K562 (cell line): ENCODE results near the gene TRABD. TPM values are rescaled to one million over a fixed set of nuclear protein-coding genes. Genes with fewer than 3 reads are reported as not detected.
A peak's percentile ranks its signal among the peaks of the same experiment; 100 is the strongest.

Experiments
- CC2D1A ChIP-seq: fragments of 450-650 bp; IDR thresholded peaks from 2 replicates; pipeline ENCODE4 v1.6.1; 2017; ENCODE audit warnings: mild to moderate bottlenecking
- CREB1 ChIP-seq, 2 experiments: sonication (generic) in 1 of 2; formaldehyde crosslinking in 1 of 2; IDR thresholded peaks; 2 replicates each; pipeline versions ENCODE4 v1.6.1 to v1.8.0; 2012 to 2022; ENCODE audit warnings: inconsistent platforms in 1 of 2, mild to moderate bottlenecking in 1 of 2, missing genetic modification reagents in 1 of 2, moderate library complexity in 1 of 2
- CTBP1 ChIP-seq: fragments of 450-650 bp; IDR thresholded peaks from 2 replicates; pipeline ENCODE4 v1.6.1; 2016; ENCODE audit warnings: borderline replicate concordance
- ETS1 ChIP-seq: conservative IDR thresholded peaks from 2 replicates; pipeline ENCODE4 v1.6.1; 2011; ENCODE audit warnings: low read depth, mild to moderate bottlenecking, low read length; ENCODE audit not compliant: control insufficient read depth
- ETV6 ChIP-seq, 3 experiments: fragments of 150-350 bp in 1 of 3; sonication (generic) in 1 of 3; formaldehyde crosslinking in 1 of 3; IDR thresholded peaks; 2 replicates each; pipeline versions ENCODE4 v1.6.1 to v1.8.0; 2014 to 2022; ENCODE audit warnings: borderline replicate concordance in 2 of 3, low read depth in 2 of 3, antibody characterized with exemption in 1 of 3, low read length in 1 of 3, mild to moderate bottlenecking in 1 of 3, missing genetic modification reagents in 1 of 3
- SP1 ChIP-seq: sonication (generic); formaldehyde crosslinking; IDR thresholded peaks from 2 replicates; pipeline ENCODE4 v1.8.1; 2022; ENCODE audit warnings: mild to moderate bottlenecking, missing genetic modification reagents
- ZBTB17 ChIP-seq: fragments of 450-650 bp; formaldehyde crosslinking; IDR thresholded peaks from 2 replicates; pipeline ENCODE4 v1.4.0; 2020; ENCODE audit warnings: mild to moderate bottlenecking
- ZNF740 ChIP-seq, 3 experiments: fragments of 200-800 bp in 1 of 3; sonication (Bioruptor generic) in 1 of 3; sonication (generic) in 1 of 3; formaldehyde crosslinking in 1 of 3; IDR thresholded peaks; 2 replicates each; pipeline versions ENCODE4 v1.6.1 to v1.8.0; 2016 to 2022; ENCODE audit warnings: mild to moderate bottlenecking in 2 of 3, missing compliant biosample characterization in 2 of 3, missing genetic modification characterization in 2 of 3, missing genetic modification reagents in 1 of 3
- polyA plus RNA-seq, 8 experiments: library from polyadenylated mRNA; depleted of rRNA in 4 of 8; stranded (reverse) in 5 of 8; unstranded in 3 of 8; fragments of >200 nt; fragmentation: Nextera tagmentation in 2 of 8; fragmentation: Illumina TruSeq in 1 of 8; extraction: Ambion mirVana in 2 of 8; extraction: Trizol in 1 of 8; gene quantifications; 2 replicates each; pipeline versions ENCODE4 v1.2.1 to v1.2.3, GENCODE V29; 2011 to 2014; ENCODE audit warnings: inconsistent platforms in 1 of 8, missing spikeins in 1 of 8
- total RNA-seq, 7 experiments: library from RNA; depleted of rRNA in 6 of 7; stranded (reverse); fragments of >200 nt in 6 of 7; fragmentation: Illumina TruSeq in 2 of 7; extraction: Trizol in 2 of 7; gene quantifications; 2 replicates each; pipeline versions ENCODE4 v1.2.1 to v1.2.3, GENCODE V29; 2011 to 2021; ENCODE audit warnings: low replicate concordance in 1 of 7
- TF ChIP-seq, protein P1 (sequence below): fragments of 450-650 bp; IDR thresholded peaks from 2 replicates; pipeline ENCODE4 v1.6.1; 2016; ENCODE audit warnings: mild to moderate bottlenecking, moderate library complexity
- TF ChIP-seq, protein P2 (sequence below): sonication (generic); formaldehyde crosslinking; IDR thresholded peaks from 2 replicates; pipeline ENCODE4 v1.8.0; 2022; ENCODE audit warnings: missing genetic modification reagents, mild to moderate bottlenecking, moderate library complexity, borderline replicate concordance

The TRABD gene
- total and polyA plus RNA-seq, 9 of the 15 experiments (the other 6 are each of a cell fraction or from before 2014, with no cell fraction given), result 0.08 to 62.9 (median 14.0) TPM

- TF ChIP-seq, protein P1, sequence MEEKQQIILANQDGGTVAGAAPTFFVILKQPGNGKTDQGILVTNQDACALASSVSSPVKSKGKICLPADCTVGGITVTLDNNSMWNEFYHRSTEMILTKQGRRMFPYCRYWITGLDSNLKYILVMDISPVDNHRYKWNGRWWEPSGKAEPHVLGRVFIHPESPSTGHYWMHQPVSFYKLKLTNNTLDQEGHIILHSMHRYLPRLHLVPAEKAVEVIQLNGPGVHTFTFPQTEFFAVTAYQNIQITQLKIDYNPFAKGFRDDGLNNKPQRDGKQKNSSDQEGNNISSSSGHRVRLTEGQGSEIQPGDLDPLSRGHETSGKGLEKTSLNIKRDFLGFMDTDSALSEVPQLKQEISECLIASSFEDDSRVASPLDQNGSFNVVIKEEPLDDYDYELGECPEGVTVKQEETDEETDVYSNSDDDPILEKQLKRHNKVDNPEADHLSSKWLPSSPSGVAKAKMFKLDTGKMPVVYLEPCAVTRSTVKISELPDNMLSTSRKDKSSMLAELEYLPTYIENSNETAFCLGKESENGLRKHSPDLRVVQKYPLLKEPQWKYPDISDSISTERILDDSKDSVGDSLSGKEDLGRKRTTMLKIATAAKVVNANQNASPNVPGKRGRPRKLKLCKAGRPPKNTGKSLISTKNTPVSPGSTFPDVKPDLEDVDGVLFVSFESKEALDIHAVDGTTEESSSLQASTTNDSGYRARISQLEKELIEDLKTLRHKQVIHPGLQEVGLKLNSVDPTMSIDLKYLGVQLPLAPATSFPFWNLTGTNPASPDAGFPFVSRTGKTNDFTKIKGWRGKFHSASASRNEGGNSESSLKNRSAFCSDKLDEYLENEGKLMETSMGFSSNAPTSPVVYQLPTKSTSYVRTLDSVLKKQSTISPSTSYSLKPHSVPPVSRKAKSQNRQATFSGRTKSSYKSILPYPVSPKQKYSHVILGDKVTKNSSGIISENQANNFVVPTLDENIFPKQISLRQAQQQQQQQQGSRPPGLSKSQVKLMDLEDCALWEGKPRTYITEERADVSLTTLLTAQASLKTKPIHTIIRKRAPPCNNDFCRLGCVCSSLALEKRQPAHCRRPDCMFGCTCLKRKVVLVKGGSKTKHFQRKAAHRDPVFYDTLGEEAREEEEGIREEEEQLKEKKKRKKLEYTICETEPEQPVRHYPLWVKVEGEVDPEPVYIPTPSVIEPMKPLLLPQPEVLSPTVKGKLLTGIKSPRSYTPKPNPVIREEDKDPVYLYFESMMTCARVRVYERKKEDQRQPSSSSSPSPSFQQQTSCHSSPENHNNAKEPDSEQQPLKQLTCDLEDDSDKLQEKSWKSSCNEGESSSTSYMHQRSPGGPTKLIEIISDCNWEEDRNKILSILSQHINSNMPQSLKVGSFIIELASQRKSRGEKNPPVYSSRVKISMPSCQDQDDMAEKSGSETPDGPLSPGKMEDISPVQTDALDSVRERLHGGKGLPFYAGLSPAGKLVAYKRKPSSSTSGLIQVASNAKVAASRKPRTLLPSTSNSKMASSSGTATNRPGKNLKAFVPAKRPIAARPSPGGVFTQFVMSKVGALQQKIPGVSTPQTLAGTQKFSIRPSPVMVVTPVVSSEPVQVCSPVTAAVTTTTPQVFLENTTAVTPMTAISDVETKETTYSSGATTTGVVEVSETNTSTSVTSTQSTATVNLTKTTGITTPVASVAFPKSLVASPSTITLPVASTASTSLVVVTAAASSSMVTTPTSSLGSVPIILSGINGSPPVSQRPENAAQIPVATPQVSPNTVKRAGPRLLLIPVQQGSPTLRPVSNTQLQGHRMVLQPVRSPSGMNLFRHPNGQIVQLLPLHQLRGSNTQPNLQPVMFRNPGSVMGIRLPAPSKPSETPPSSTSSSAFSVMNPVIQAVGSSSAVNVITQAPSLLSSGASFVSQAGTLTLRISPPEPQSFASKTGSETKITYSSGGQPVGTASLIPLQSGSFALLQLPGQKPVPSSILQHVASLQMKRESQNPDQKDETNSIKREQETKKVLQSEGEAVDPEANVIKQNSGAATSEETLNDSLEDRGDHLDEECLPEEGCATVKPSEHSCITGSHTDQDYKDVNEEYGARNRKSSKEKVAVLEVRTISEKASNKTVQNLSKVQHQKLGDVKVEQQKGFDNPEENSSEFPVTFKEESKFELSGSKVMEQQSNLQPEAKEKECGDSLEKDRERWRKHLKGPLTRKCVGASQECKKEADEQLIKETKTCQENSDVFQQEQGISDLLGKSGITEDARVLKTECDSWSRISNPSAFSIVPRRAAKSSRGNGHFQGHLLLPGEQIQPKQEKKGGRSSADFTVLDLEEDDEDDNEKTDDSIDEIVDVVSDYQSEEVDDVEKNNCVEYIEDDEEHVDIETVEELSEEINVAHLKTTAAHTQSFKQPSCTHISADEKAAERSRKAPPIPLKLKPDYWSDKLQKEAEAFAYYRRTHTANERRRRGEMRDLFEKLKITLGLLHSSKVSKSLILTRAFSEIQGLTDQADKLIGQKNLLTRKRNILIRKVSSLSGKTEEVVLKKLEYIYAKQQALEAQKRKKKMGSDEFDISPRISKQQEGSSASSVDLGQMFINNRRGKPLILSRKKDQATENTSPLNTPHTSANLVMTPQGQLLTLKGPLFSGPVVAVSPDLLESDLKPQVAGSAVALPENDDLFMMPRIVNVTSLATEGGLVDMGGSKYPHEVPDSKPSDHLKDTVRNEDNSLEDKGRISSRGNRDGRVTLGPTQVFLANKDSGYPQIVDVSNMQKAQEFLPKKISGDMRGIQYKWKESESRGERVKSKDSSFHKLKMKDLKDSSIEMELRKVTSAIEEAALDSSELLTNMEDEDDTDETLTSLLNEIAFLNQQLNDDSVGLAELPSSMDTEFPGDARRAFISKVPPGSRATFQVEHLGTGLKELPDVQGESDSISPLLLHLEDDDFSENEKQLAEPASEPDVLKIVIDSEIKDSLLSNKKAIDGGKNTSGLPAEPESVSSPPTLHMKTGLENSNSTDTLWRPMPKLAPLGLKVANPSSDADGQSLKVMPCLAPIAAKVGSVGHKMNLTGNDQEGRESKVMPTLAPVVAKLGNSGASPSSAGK, result no peak
- TF ChIP-seq CREB1 (IDR thresholded peaks at IDR 0.05) (peak; percentile 44; the same call in 1 of the 2 replicates), CREB1 (CRISPR knock-in tag; IDR thresholded peaks at IDR 0.05) (peak; percentile 78; the same call in 1 of the 2 replicates), ZBTB17 (CRISPR knock-in tag) (no peak), CTBP1 (peak; percentile 52; the same call in 1 of the 2 replicates), SP1 (CRISPR knock-in tag) (peak; percentile 60; the same call in 1 of the 2 replicates), ETV6 (IDR thresholded peaks at IDR 0.05; ENCODE audit: borderline replicate concordance in 1 of 2, low read depth in 2 of 2, low read length in 1 of 2) (no peak), ETV6 (CRISPR knock-in tag; IDR thresholded peaks at IDR 0.05; ENCODE audit: borderline replicate concordance) (no peak), ZNF740 (CRISPR knock-in tag; IDR thresholded peaks at IDR 0.05) (no peak), ZNF740 (tag; IDR thresholded peaks at IDR 0.05) (no peak), CC2D1A (no peak), ETS1 (0 out of 2 replicates have a peak, but pooled peaks have one; percentile 33)
- TF ChIP-seq, protein P2, sequence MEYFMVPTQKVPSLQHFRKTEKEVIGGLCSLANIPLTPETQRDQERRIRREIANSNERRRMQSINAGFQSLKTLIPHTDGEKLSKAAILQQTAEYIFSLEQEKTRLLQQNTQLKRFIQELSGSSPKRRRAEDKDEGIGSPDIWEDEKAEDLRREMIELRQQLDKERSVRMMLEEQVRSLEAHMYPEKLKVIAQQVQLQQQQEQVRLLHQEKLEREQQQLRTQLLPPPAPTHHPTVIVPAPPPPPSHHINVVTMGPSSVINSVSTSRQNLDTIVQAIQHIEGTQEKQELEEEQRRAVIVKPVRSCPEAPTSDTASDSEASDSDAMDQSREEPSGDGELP, result peak; percentile 68
Measured at GRCh38 chr22:50190182-50190940, 4.6 kb downstream of the TRABD start (continued).
